ENCODE measurements around the gene KCNMB4.
"Not testable (repeated sequence)": the region's sequence is repeated elsewhere in the genome, so short reads cannot be mapped to it uniquely, and the experiment has no call there.

GRCh38 chr12:70392631-70393030 is 26.5 kb downstream of the KCNMB4 start:
- not testable (repeated sequence) for TF ChIP-seq CTCF (optimal IDR thresholded peaks at IDR 0.05 in 1 of 3, IDR thresholded peaks at IDR 0.05 in 1 of 3, conservative IDR thresholded peaks at IDR 0.05 in 1 of 3; ENCODE audit: extremely low read depth in 1 of 3, insufficient read depth in 2 of 3, low read length in 3 of 3); EZH2 (IDR thresholded peaks at IDR 0.05; ENCODE audit: low read length)

Measured in keratinocyte (primary cell).